Loucy (cell line): Measurements from ENCODE around the gene PDGFRB.

Source experiments
- H2AFZ ChIP-seq: fragments of 200-600 bp; sonication (generic); 2 replicates; pipeline ENCODE4 v1.6.0; 2016; ENCODE audit warnings: antibody characterized with exemption, mild to moderate bottlenecking, low read length, moderate library complexity
- H3F3A ChIP-seq: fragments of 200-600 bp; 2 replicates; pipeline ENCODE4 v1.6.0; 2016; ENCODE audit warnings: antibody characterized with exemption, low read depth, mild to moderate bottlenecking
- H3K27me3 ChIP-seq: fragments of 200-600 bp; sonication (generic); 2 replicates; pipeline ENCODE4 v1.6.1; 2014; ENCODE audit warnings: low read length, mild to moderate bottlenecking; ENCODE audit not compliant: insufficient read depth, poor library complexity, severe bottlenecking
- H3K36me3 ChIP-seq: fragments of 200-600 bp; sonication (generic); 2 replicates; pipeline ENCODE4 v1.6.1; 2016; ENCODE audit warnings: low read length; ENCODE audit not compliant: insufficient read depth
- H3K4me1 ChIP-seq: fragments of 200-600 bp; sonication (generic); 2 replicates; pipeline ENCODE4 v1.5.1; 2014; ENCODE audit warnings: low read length, mild to moderate bottlenecking; ENCODE audit not compliant: insufficient read depth, poor library complexity, severe bottlenecking
- H3K4me2 ChIP-seq: fragments of 200-600 bp; sonication (generic); 2 replicates; pipeline ENCODE4 v1.6.0; 2014; ENCODE audit warnings: antibody characterized with exemption, low read length, low read depth, mild to moderate bottlenecking; ENCODE audit not compliant: poor library complexity, severe bottlenecking
- H3K4me3 ChIP-seq: fragments of 200-600 bp; sonication (generic); 2 replicates; pipeline ENCODE4 v1.5.1; 2014; ENCODE audit warnings: low read length, mild to moderate bottlenecking, mixed read lengths; ENCODE audit not compliant: poor library complexity, severe bottlenecking
- H3K79me2 ChIP-seq: fragments of 200-600 bp; sonication (generic); 2 replicates; pipeline ENCODE4 v1.6.1; 2014; ENCODE audit warnings: low read length; ENCODE audit not compliant: insufficient read depth
- H3K9ac ChIP-seq: fragments of 200-600 bp; sonication (generic); 2 replicates; pipeline ENCODE4 v1.6.0; 2014; ENCODE audit warnings: mild to moderate bottlenecking, low read depth, low read length, moderate library complexity; ENCODE audit not compliant: poor library complexity, severe bottlenecking
- H3K9me2 ChIP-seq: fragments of 200-600 bp; sonication (generic); replicated peaks from 2 replicates; pipeline ENCODE4 v1.6.1; 2016; ENCODE audit warnings: low read depth, low read length, mixed read lengths
- H3K9me3 ChIP-seq: fragments of 200-600 bp; sonication (generic); 2 replicates; pipeline ENCODE4 v1.6.1; 2014; ENCODE audit warnings: mild to moderate bottlenecking, antibody characterized with exemption, low read length, low read depth; ENCODE audit not compliant: insufficient read depth
- H4K20me1 ChIP-seq: fragments of 200-600 bp; sonication (generic); 2 replicates; pipeline ENCODE4 v1.6.0; 2014; ENCODE audit warnings: antibody characterized with exemption, low read length, mild to moderate bottlenecking; ENCODE audit not compliant: insufficient read depth, poor library complexity, severe bottlenecking
- CTCF ChIP-seq: fragments of 200-600 bp; sonication (generic); conservative IDR thresholded peaks from 2 replicates; pipeline ENCODE4 v1.5.1; 2014; ENCODE audit warnings: mild to moderate bottlenecking, antibody characterized with exemption, low read length
- EZH2phosphoT487 ChIP-seq: fragments of 200-600 bp; IDR thresholded peaks from 2 replicates; pipeline ENCODE4 v1.6.1; 2018; ENCODE audit warnings: antibody characterized with exemption, mild to moderate bottlenecking, moderate library complexity, borderline replicate concordance

The PDGFRB gene

GRCh38 chr5:150173161-150173560 lies 17.5 kb upstream of the PDGFRB start:
- Histone ChIP-seq H3K79me2 (no peaks in the 10 kb centered on the region), H3K9me3 (no peaks in the 10 kb centered on the region), H3K4me3 (no peak overlapping the region), H3K4me2 (no peak overlapping the region), H3F3A (no peaks in the 10 kb centered on the region), H4K20me1 (no peaks in the 10 kb centered on the region), H3K4me1 (no peaks in the 10 kb centered on the region), H3K9me2 (no peaks in the 10 kb centered on the region), H3K27me3 (no peaks in the 10 kb centered on the region), H3K9ac (no peak overlapping the region), H2AFZ (no peak overlapping the region), H3K36me3 (no peaks in the 10 kb centered on the region)
- no peak for TF ChIP-seq CTCF

GRCh38 chr5:150172556-150172955 lies 16.9 kb upstream of the PDGFRB start:
- Histone ChIP-seq H3K9ac (no peak overlapping the region), H3K79me2 (no peaks in the 10 kb centered on the region), H3K9me2 (no peaks in the 10 kb centered on the region), H3K4me1 (no peaks in the 10 kb centered on the region), H4K20me1 (no peaks in the 10 kb centered on the region), H3K4me2 (no peak overlapping the region), H3K27me3 (no peaks in the 10 kb centered on the region), H3F3A (no peaks in the 10 kb centered on the region), H3K4me3 (no peak overlapping the region), H2AFZ (no peak overlapping the region), H3K9me3 (no peaks in the 10 kb centered on the region), H3K36me3 (no peaks in the 10 kb centered on the region)
- TF ChIP-seq EZH2phosphoT487: no peak
- TF ChIP-seq CTCF: no peak

- Histone ChIP-seq H3K9ac (no peak overlapping the region), H3K4me1 (no peaks in the 10 kb centered on the region), H3K27me3 (no peaks in the 10 kb centered on the region), H3K9me3 (no peaks in the 10 kb centered on the region), H4K20me1 (no peaks in the 10 kb centered on the region), H3K79me2 (no peaks in the 10 kb centered on the region), H3K9me2 (no peaks in the 10 kb centered on the region), H3K36me3 (no peaks in the 10 kb centered on the region), H3K4me3 (no peak overlapping the region), H3K4me2 (no peak overlapping the region), H3F3A (no peaks in the 10 kb centered on the region), H2AFZ (no peak overlapping the region)
- TF ChIP-seq CTCF (no peak), EZH2phosphoT487 (no peak)
Observed at GRCh38 chr5:150172145-150172544, 16.5 kb upstream of the PDGFRB start.
